ENCODE data around the gene HPSE2. TPM values are rescaled to one million over a fixed set of nuclear protein-coding genes. Genes with fewer than 3 reads are reported as not detected.
A peak's percentile ranks its signal among the peaks of the same experiment; 100 is the strongest.
"Not testable (repeated sequence)": the region's sequence is repeated elsewhere in the genome, so short reads cannot be mapped to it uniquely, and the experiment has no call there.

Gene HPSE2
- total RNA-seq, 1 donor from 2014 or later: not detected

GRCh38 chr10:99248824-99249223, 13.2 kb upstream of the HPSE2 start:
- DNase-seq: no peak
- no peak for TF ChIP-seq CTCF (IDR thresholded peaks at IDR 0.05; ENCODE audit: borderline replicate concordance)
- H3K36me3 ChIP-seq: no peaks in the 10 kb centered on the region
- H3K4me3 ChIP-seq: no peak overlapping the region
- peaks cover 26% of the 10 kb centered on the region for H3K9me3 ChIP-seq (replicated peaks)
- no peaks in the 10 kb centered on the region for H3K4me1 ChIP-seq
- intact Hi-C loops (cut with micrococcal nuclease): loop anchor here (5.0 kb wide), 1 partner anchor 782 kb away; no protein-coding TSS in a partner anchor
- H3K27ac ChIP-seq (replicated peaks): no peak overlapping the region
- peaks cover 19% of the 10 kb centered on the region for H3K27me3 ChIP-seq (ENCODE audit: low read depth)

GRCh38 chr10:99247893-99248292, 12.2 kb upstream of the HPSE2 start:
- intact Hi-C loops (cut with micrococcal nuclease): loop anchor here (5.0 kb wide), 1 partner anchor 781 kb away; no protein-coding TSS in a partner anchor
- peaks cover 20% of the 10 kb centered on the region for H3K27me3 ChIP-seq (ENCODE audit: low read depth)
- not testable (repeated sequence) for H3K4me3 ChIP-seq; H3K4me1 ChIP-seq; H3K36me3 ChIP-seq; H3K27ac ChIP-seq (replicated peaks); DNase-seq
- H3K9me3 ChIP-seq (replicated peaks): peaks cover 16% of the 10 kb centered on the region

GRCh38 chr10:99236627-99237309, 1.1 kb upstream of the HPSE2 start:
- TF ChIP-seq CTCF (IDR thresholded peaks at IDR 0.05; ENCODE audit: borderline replicate concordance): no peak
- H3K27ac ChIP-seq (replicated peaks): no peak overlapping the region
- H3K4me1 ChIP-seq: peaks cover 43% of the 10 kb centered on the region
- H3K36me3 ChIP-seq: no peaks in the 10 kb centered on the region
- peak overlapping the region; percentile 40 for H3K4me3 ChIP-seq
- intact Hi-C loops (cut with micrococcal nuclease): no loop called here
- no peaks in the 10 kb centered on the region for H3K9me3 ChIP-seq (replicated peaks)
- H3K27me3 ChIP-seq (ENCODE audit: low read depth): peaks cover 100% of the 10 kb centered on the region
- no peak for DNase-seq

GRCh38 chr10:99234791-99235657, 628 bp downstream of the HPSE2 start:
- H3K9me3 ChIP-seq (replicated peaks): no peaks in the 10 kb centered on the region
- no peak overlapping the region for H3K27ac ChIP-seq (replicated peaks)
- TF ChIP-seq CTCF (IDR thresholded peaks at IDR 0.05; ENCODE audit: borderline replicate concordance): no peak
- no peaks in the 10 kb centered on the region for H3K36me3 ChIP-seq
- no peak for DNase-seq
- H3K4me1 ChIP-seq: peaks cover 43% of the 10 kb centered on the region
- intact Hi-C loops (cut with micrococcal nuclease): no loop called here
- peak overlapping the region; percentile 65 for H3K4me3 ChIP-seq
- H3K27me3 ChIP-seq (ENCODE audit: low read depth): peaks cover 100% of the 10 kb centered on the region

GRCh38 chr10:99234041-99234790, 1.4 kb downstream of the HPSE2 start:
- H3K4me3 ChIP-seq: peak overlapping the region; percentile 65
- peaks cover 100% of the 10 kb centered on the region for H3K27me3 ChIP-seq (ENCODE audit: low read depth)
- H3K9me3 ChIP-seq (replicated peaks): no peaks in the 10 kb centered on the region
- peak; percentile 42 for DNase-seq
- no peak for TF ChIP-seq CTCF (IDR thresholded peaks at IDR 0.05; ENCODE audit: borderline replicate concordance)
- H3K27ac ChIP-seq (replicated peaks): no peak overlapping the region
- intact Hi-C loops (cut with micrococcal nuclease): no loop called here
- no peaks in the 10 kb centered on the region for H3K36me3 ChIP-seq
- H3K4me1 ChIP-seq: peaks cover 43% of the 10 kb centered on the region
